Neuronal stem cell (in vitro differentiated cells): Measurements from ENCODE around the gene GOSR1.

Experiments
- DNase-seq: peaks from one replicate; pipeline ENCODE4 v3.0.0-alpha.2; 2013; ENCODE audit warnings: low spot score
- H2AFZ ChIP-seq: one replicate; pipeline ENCODE4 v1.6.1; 2013; ENCODE audit warnings: mild to moderate bottlenecking, low read length, inconsistent platforms
- H2AK5ac ChIP-seq: 2 replicates; pipeline ENCODE4 v1.6.1; 2013; ENCODE audit warnings: low read depth, mild to moderate bottlenecking, inconsistent platforms, low read length, moderate library complexity, mixed read lengths
- H2BK120ac ChIP-seq: 2 replicates; pipeline ENCODE4 v1.6.1; 2013; ENCODE audit warnings: low read depth, mild to moderate bottlenecking, inconsistent platforms, low read length, moderate library complexity, mixed read lengths
- H2BK12ac ChIP-seq: one replicate; pipeline ENCODE4 v1.6.1; 2013; ENCODE audit warnings: low read length, inconsistent platforms
- H2BK15ac ChIP-seq: 2 replicates; pipeline ENCODE4 v1.6.1; 2013; ENCODE audit warnings: mild to moderate bottlenecking, low read length, inconsistent platforms, mixed read lengths
- H2BK5ac ChIP-seq: one replicate; pipeline ENCODE4 v1.6.1; 2013; ENCODE audit warnings: inconsistent platforms, mild to moderate bottlenecking, low read length, moderate library complexity
- H3K14ac ChIP-seq: one replicate; pipeline ENCODE4 v1.6.1; 2013; ENCODE audit warnings: low read length, inconsistent platforms
- H3K18ac ChIP-seq: 2 replicates; pipeline ENCODE4 v1.6.1; 2013; ENCODE audit warnings: low read length, inconsistent platforms
- H3K23ac ChIP-seq: 2 replicates; pipeline ENCODE4 v1.6.1; 2013; ENCODE audit warnings: low read depth, mild to moderate bottlenecking, mixed read lengths, low read length, inconsistent platforms; ENCODE audit not compliant: poor library complexity
- H3K27ac ChIP-seq: replicated peaks from 3 replicates; pipeline ENCODE4 v1.5.1; 2013; ENCODE audit warnings: low read length, inconsistent platforms
- H3K27me3 ChIP-seq, 3 experiments: 2 replicates each; pipeline ENCODE4 v1.6.1; 2013; ENCODE audit warnings: low read length in 3 of 3, mild to moderate bottlenecking in 2 of 3, inconsistent platforms in 1 of 3, low read depth in 1 of 3, mixed read lengths in 1 of 3, moderate library complexity in 1 of 3; ENCODE audit not compliant: control insufficient read depth in 3 of 3, insufficient read depth in 3 of 3
- H3K36me3 ChIP-seq, 2 donors: replicated peaks in 1 of 2; 2 replicates each; pipeline ENCODE4 v1.6.1; 2013; ENCODE audit warnings: low read length in 2 of 2; ENCODE audit not compliant: control insufficient read depth in 2 of 2, insufficient read depth in 2 of 2
- H3K4ac ChIP-seq: 2 replicates; pipeline ENCODE4 v1.6.1; 2013; ENCODE audit warnings: inconsistent platforms, mild to moderate bottlenecking, low read length, moderate library complexity
- H3K4me1 ChIP-seq, 2 donors: 1 replicate in 1 of 2; 2 replicates in 1 of 2; pipeline ENCODE4 v1.6.1; 2013; ENCODE audit warnings: low read length in 2 of 2, low read depth in 1 of 2; ENCODE audit not compliant: control insufficient read depth in 2 of 2, insufficient read depth in 1 of 2
- H3K4me2 ChIP-seq: one replicate; pipeline ENCODE4 v1.6.1; 2013; ENCODE audit warnings: mild to moderate bottlenecking, low read length, inconsistent platforms; ENCODE audit not compliant: insufficient read depth, poor library complexity, severe bottlenecking
- H3K4me3 ChIP-seq, 2 donors: 2 replicates each; pipeline ENCODE4 v1.5.1; 2013; ENCODE audit warnings: low read length in 2 of 2, mild to moderate bottlenecking in 2 of 2, inconsistent platforms in 1 of 2, moderate library complexity in 1 of 2
- H3K79me1 ChIP-seq: one replicate; pipeline ENCODE4 v1.6.1; 2013; ENCODE audit warnings: low read depth, mild to moderate bottlenecking, inconsistent platforms, low read length, moderate library complexity
- H3K9ac ChIP-seq: one replicate; pipeline ENCODE4 v1.6.1; 2013; ENCODE audit warnings: mild to moderate bottlenecking, low read depth, low read length, inconsistent platforms; ENCODE audit not compliant: poor library complexity
- H3K9me3 ChIP-seq, 2 donors: replicated peaks in 1 of 2; 2 replicates each; pipeline versions ENCODE3 to v1.6.1; 2013; ENCODE audit warnings: low read length in 2 of 2, mild to moderate bottlenecking in 2 of 2, inconsistent platforms in 1 of 2, low read depth in 1 of 2, mixed read lengths in 1 of 2, moderate library complexity in 1 of 2; ENCODE audit not compliant: control insufficient read depth in 2 of 2, insufficient read depth in 1 of 2
- H4K8ac ChIP-seq: one replicate; pipeline ENCODE4 v1.6.1; 2013; ENCODE audit warnings: low read depth, mild to moderate bottlenecking, inconsistent platforms, low read length, moderate library complexity
- H4K91ac ChIP-seq: one replicate; pipeline ENCODE4 v1.6.1; 2013; ENCODE audit warnings: low read length, low read depth, mild to moderate bottlenecking, inconsistent platforms; ENCODE audit not compliant: poor library complexity
- WGBS, 2 donors: extraction: QIAGEN DNeasy Blood & Tissue Kit; methylation state at CpG; one replicate each; pipeline ENCODE4 v1.1.7; 2013; ENCODE audit warnings: missing lambda C conversion rate in 2 of 2, mixed read lengths in 1 of 2; ENCODE audit not compliant: insufficient read length in 2 of 2, insufficient replicate concordance in 1 of 2; ENCODE audit errors: extremely low coverage in 2 of 2; 5-methylcytosine and 5-hydroxymethylcytosine counted together

GOSR1 gene

GRCh38 chr17:30513346-30513745, 36.1 kb downstream of the GOSR1 start:
- H3K9ac ChIP-seq: no peak overlapping the region
- no peak overlapping the region for H3K27ac ChIP-seq
- no peak overlapping the region for H3K18ac ChIP-seq
- no peaks in the 10 kb centered on the region for H3K27me3 ChIP-seq
- no peaks in the 10 kb centered on the region for H3K4me1 ChIP-seq
- H4K91ac ChIP-seq: no peak overlapping the region
- no CpG with 5 or more reads among the region's 1 CpG for WGBS, 2 donors
- no peak overlapping the region for H3K4me3 ChIP-seq
- H3K9me3 ChIP-seq: no peaks in the 10 kb centered on the region
- no peak overlapping the region for H2BK12ac ChIP-seq
- H3K36me3 ChIP-seq: peaks cover 5 to 72% of the 10 kb centered on the region in 2 donors
- H2BK120ac ChIP-seq: no peak overlapping the region
- H2BK15ac ChIP-seq: no peak overlapping the region
- H3K23ac ChIP-seq: no peak overlapping the region
- no peak for DNase-seq
- H2BK5ac ChIP-seq: no peak overlapping the region
- no peak overlapping the region for H3K14ac ChIP-seq
- H3K4ac ChIP-seq: no peak overlapping the region
- no peak overlapping the region for H4K8ac ChIP-seq
- no peak overlapping the region for H2AK5ac ChIP-seq
- no peaks in the 10 kb centered on the region for H3K79me1 ChIP-seq
- no peak overlapping the region for H2AFZ ChIP-seq
- H3K4me2 ChIP-seq: no peak overlapping the region

GRCh38 chr17:30514895-30515596, 37.8 kb downstream of the GOSR1 start:
- Histone ChIP-seq H2BK12ac (no peak overlapping the region), H2AFZ (no peak overlapping the region), H3K4ac (no peak overlapping the region), H4K8ac (no peak overlapping the region), H3K9ac (no peak overlapping the region), H3K36me3 (peaks cover 11 to 79% of the 10 kb centered on the region in 2 donors), H3K27me3 (no peaks in the 10 kb centered on the region), H2BK15ac (no peak overlapping the region), H3K14ac (no peak overlapping the region), H3K27ac (no peak overlapping the region), H2BK5ac (no peak overlapping the region), H2BK120ac (no peak overlapping the region), H3K23ac (no peak overlapping the region), H3K18ac (no peak overlapping the region), H3K79me1 (no peaks in the 10 kb centered on the region), H3K4me3 (no peak overlapping the region), H4K91ac (no peak overlapping the region), H3K9me3 (no peaks in the 10 kb centered on the region), H3K4me2 (no peak overlapping the region), H3K4me1 (peaks cover 0 to 7% of the 10 kb centered on the region in 2 donors), H2AK5ac (no peak overlapping the region)
- DNase-seq: no peak
- no CpG with 5 or more reads among the region's 3 CpGs for WGBS, 2 donors

GRCh38 chr17:30517786-30518185, 40.6 kb downstream of the GOSR1 start:
- Histone ChIP-seq H3K4ac (no peak overlapping the region), H2AFZ (no peak overlapping the region), H3K4me1 (peaks cover 0 to 13% of the 10 kb centered on the region in 2 donors), H3K4me2 (no peak overlapping the region), H2BK5ac (no peak overlapping the region), H3K9me3 (peaks cover 11 to 14% of the 10 kb centered on the region in 2 donors), H4K91ac (no peak overlapping the region), H2BK120ac (no peak overlapping the region), H2BK15ac (no peak overlapping the region), H2AK5ac (no peak overlapping the region), H2BK12ac (no peak overlapping the region), H3K23ac (no peak overlapping the region), H3K18ac (no peak overlapping the region), H3K27me3 (no peaks in the 10 kb centered on the region), H3K79me1 (no peaks in the 10 kb centered on the region), H3K27ac (no peak overlapping the region), H3K9ac (no peak overlapping the region), H3K36me3 (peaks cover 26 to 81% of the 10 kb centered on the region in 2 donors), H3K4me3 (no peak overlapping the region), H3K14ac (no peak overlapping the region), H4K8ac (no peak overlapping the region)
- DNase-seq: no peak
- WGBS, 2 donors: no CpG with 5 or more reads among the region's 1 CpG

GRCh38 chr17:30519166-30519565, 42.0 kb downstream of the GOSR1 start:
- no peak for DNase-seq
- no peak overlapping the region for H4K8ac ChIP-seq
- H3K9ac ChIP-seq: no peak overlapping the region
- H3K18ac ChIP-seq: no peak overlapping the region
- H4K91ac ChIP-seq: no peak overlapping the region
- no peak overlapping the region for H2BK12ac ChIP-seq
- no peak overlapping the region for H3K4me3 ChIP-seq
- no peaks in the 10 kb centered on the region for H3K27me3 ChIP-seq
- H3K14ac ChIP-seq: no peak overlapping the region
- peaks cover 11 to 14% of the 10 kb centered on the region in 2 donors for H3K9me3 ChIP-seq
- peaks cover 23 to 69% of the 10 kb centered on the region in 2 donors for H3K36me3 ChIP-seq
- no peak overlapping the region for H2AK5ac ChIP-seq
- H3K4me1 ChIP-seq: peaks cover 0 to 13% of the 10 kb centered on the region in 2 donors
- H3K27ac ChIP-seq: no peak overlapping the region
- no peak overlapping the region for H2BK15ac ChIP-seq
- H2AFZ ChIP-seq: no peak overlapping the region
- WGBS, 2 donors: no CpG with 5 or more reads among the region's 5 CpGs
- H3K4ac ChIP-seq: no peak overlapping the region
- H2BK120ac ChIP-seq: no peak overlapping the region
- no peak overlapping the region for H3K23ac ChIP-seq
- H2BK5ac ChIP-seq: no peak overlapping the region
- no peaks in the 10 kb centered on the region for H3K79me1 ChIP-seq
- no peak overlapping the region for H3K4me2 ChIP-seq
